B cell (primary cell): ENCODE results near the gene NRF1. TPM values are rescaled to one million over a fixed set of nuclear protein-coding genes. Genes with fewer than 3 reads are reported as not detected.

Experiments used
- ATAC-seq: fragments of 200-7000 bp; cut with Tn5 transposase; one replicate; pipeline ENCODE4 v1.10.0; 2021; ENCODE audit warnings: low read depth, mild to moderate bottlenecking, moderate number of reproducible peaks, moderate library complexity
- CTCF ChIA-PET: fragments of 350-600 bp; sonication (Branson Sonifier 250); formaldehyde crosslinking; loops from one replicate; lab custom pipeline; 2021; ENCODE audit warnings: antibody characterized with exemption, inconsistent platforms; lab: Charles Lee
- POLR2A ChIA-PET: fragments of 350-600 bp; sonication (Branson Sonifier 250); formaldehyde crosslinking; loops from one replicate; lab custom pipeline; 2021; ENCODE audit warnings: antibody characterized with exemption; lab: Charles Lee
- DNase-seq: peaks from one replicate; pipeline ENCODE4 v3.0.0; 2013
- H2AFZ ChIP-seq: 2 replicates; pipeline ENCODE4 v1.6.1; 2012; ENCODE audit warnings: mild to moderate bottlenecking, low read depth, low read length; ENCODE audit not compliant: insufficient read depth, poor library complexity, severe bottlenecking
- H3K27ac ChIP-seq, 2 donors: 1 replicate in 1 of 2; 2 replicates in 1 of 2; pipeline ENCODE4 v1.5.1; 2012 to 2013; ENCODE audit warnings: low read length in 2 of 2, mild to moderate bottlenecking in 2 of 2, moderate library complexity in 1 of 2
- H3K27me3 ChIP-seq, 4 experiments: fragments of 200-600 bp in 1 of 4; sonication (generic) in 1 of 4; replicated peaks in 1 of 4; 1 replicate in 2 of 4; 2 replicates in 2 of 4; pipeline versions ENCODE4 v1.6.1 to v1.7.0; 2013 to 2016; ENCODE audit warnings: low read length in 3 of 4, mild to moderate bottlenecking in 2 of 4, mixed read lengths in 1 of 4, moderate library complexity in 1 of 4; ENCODE audit not compliant: insufficient read depth in 4 of 4, control insufficient read depth in 3 of 4; ENCODE audit errors: control extremely low read depth in 1 of 4
- H3K36me3 ChIP-seq, 2 experiments: replicated peaks in 1 of 2; 1 replicate in 1 of 2; 2 replicates in 1 of 2; pipeline versions ENCODE4 v1.6.1 to v1.7.1; 2013; ENCODE audit warnings: low read length in 1 of 2; ENCODE audit not compliant: insufficient read depth in 2 of 2, control insufficient read depth in 1 of 2; ENCODE audit errors: control extremely low read depth in 1 of 2, extremely low read depth in 1 of 2
- H3K4me1 ChIP-seq, 2 donors: fragments of 200-600 bp in 1 of 2; sonication (generic) in 1 of 2; 1 replicate in 1 of 2; 2 replicates in 1 of 2; pipeline versions ENCODE4 v1.5.1 to v1.6.1; 2013 to 2017; ENCODE audit warnings: low read length in 2 of 2; ENCODE audit not compliant: control insufficient read depth in 2 of 2, insufficient read depth in 2 of 2
- H3K4me2 ChIP-seq: replicated peaks from 2 replicates; pipeline ENCODE3; 2012; ENCODE audit warnings: mild to moderate bottlenecking, low read depth, low read length; ENCODE audit not compliant: poor library complexity, severe bottlenecking
- H3K4me3 ChIP-seq, 5 experiments: fragments of 200-600 bp in 1 of 5; sonication (generic) in 1 of 5; 1 replicate in 3 of 5; 2 replicates in 2 of 5; pipeline versions ENCODE4 v1.5.1 to v1.7.0; 2011 to 2016; ENCODE audit warnings: low read length in 4 of 5, mild to moderate bottlenecking in 4 of 5, low read depth in 2 of 5, control low read depth in 1 of 5, moderate library complexity in 1 of 5; ENCODE audit not compliant: insufficient read depth in 1 of 5; ENCODE audit errors: control extremely low read depth in 1 of 5, extremely low read depth in 1 of 5
- H3K79me2 ChIP-seq: fragments of 200-600 bp; sonication (generic); one replicate; pipeline ENCODE4 v1.6.0; 2016; ENCODE audit warnings: low read length; ENCODE audit not compliant: control insufficient read depth, insufficient read depth
- H3K9ac ChIP-seq: fragments of 200-600 bp; sonication (generic); 2 replicates; pipeline ENCODE4 v1.6.1; 2017; ENCODE audit warnings: mild to moderate bottlenecking, low read length, moderate library complexity
- H3K9me3 ChIP-seq, 3 donors: one replicate each; pipeline versions ENCODE4 v1.6.1 to v1.7.1; 2013; ENCODE audit warnings: low read length in 2 of 3; ENCODE audit not compliant: control insufficient read depth in 2 of 3, insufficient read depth in 1 of 3; ENCODE audit errors: control extremely low read depth in 1 of 3
- H4K20me1 ChIP-seq: 2 replicates; pipeline ENCODE4 v1.6.0; 2012; ENCODE audit warnings: mild to moderate bottlenecking, low read length; ENCODE audit not compliant: insufficient read depth, control insufficient read depth, poor library complexity, severe bottlenecking
- H3K27ac Mint-ChIP-seq: one replicate; pipeline ENCODE4 v1.8.0; 2021; ENCODE audit warnings: mixed read lengths
- H3K27me3 Mint-ChIP-seq: one replicate; pipeline ENCODE4 v1.8.0; 2021; ENCODE audit warnings: mixed read lengths
- H3K4me1 Mint-ChIP-seq: one replicate; pipeline ENCODE4 v1.8.0; 2021; ENCODE audit warnings: mixed read lengths
- H3K4me3 Mint-ChIP-seq: one replicate; pipeline ENCODE4 v1.8.0; 2021; ENCODE audit warnings: mixed read lengths
- H3K9me3 Mint-ChIP-seq: one replicate; pipeline ENCODE4 v1.8.0; 2022; ENCODE audit warnings: mixed read lengths; ENCODE audit not compliant: insufficient read depth
- CTCF ChIP-seq: fragments of 200-600 bp; IDR thresholded peaks from one replicate; pipeline ENCODE4 v1.8.0; 2022; ENCODE audit warnings: antibody characterized with exemption, mild to moderate bottlenecking
- EZH2 ChIP-seq: IDR thresholded peaks from 2 replicates; pipeline ENCODE4 v1.6.1; 2012; ENCODE audit warnings: borderline replicate concordance, low read depth, mild to moderate bottlenecking, moderate library complexity, low read length; ENCODE audit not compliant: insufficient read depth, poor library complexity, severe bottlenecking
- WGBS: methylation state at CpG from one replicate; pipeline ENCODE4 v1.1.5; 2013; ENCODE audit warnings: missing lambda C conversion rate; ENCODE audit not compliant: insufficient coverage; 5-methylcytosine and 5-hydroxymethylcytosine counted together
- intact Hi-C: fragments of 100-400 bp; cut with micrococcal nuclease; formaldehyde crosslinking; loops from one replicate; pipeline ENCODE4 v1.10.0; 2022
- polyA plus RNA-seq: library from polyadenylated mRNA; depleted of rRNA; stranded (reverse); fragments of >200 nt; gene quantifications from 2 replicates; pipeline ENCODE4 v1.2.3, GENCODE V29; 2012
- total RNA-seq, 2 donors: library from RNA; stranded (reverse); fragments of 120-200 nt in 1 of 2; gene quantifications; 1 replicate in 1 of 2; 2 replicates in 1 of 2; pipeline versions ENCODE4 v1.2.3 to v1.2.4, GENCODE V29; 2013 to 2022

Gene NRF1
- total and polyA plus RNA-seq, 2 donors (not counting 1 experiment from before 2014, with no cell fraction given): 19.6 to 53.0 TPM

GRCh38 chr7:129799350-129799955, 187.9 kb downstream of the NRF1 start:
- Histone ChIP-seq H3K4me3 (no peak overlapping the region), H3K27me3 (no peaks in the 10 kb centered on the region), H4K20me1 (no peaks in the 10 kb centered on the region), H3K4me2 (no peak overlapping the region), H3K27ac (no peak overlapping the region), H3K36me3 (no peaks in the 10 kb centered on the region), H3K9ac (no peak overlapping the region), H2AFZ (no peak overlapping the region), H3K79me2 (no peaks in the 10 kb centered on the region), H3K4me1 (no peaks in the 10 kb centered on the region), H3K9me3 (no peaks in the 10 kb centered on the region)
- WGBS: 82% methylated on average over 10 of the region's 13 CpGs
- CTCF ChIA-PET: no interaction called here
- TF ChIP-seq CTCF (no peak), EZH2 (no peak)
- no peak overlapping the region for H3K27ac Mint-ChIP-seq
- DNase-seq: no peak
- no peak overlapping the region for H3K4me3 Mint-ChIP-seq
- H3K9me3 Mint-ChIP-seq: no peaks in the 10 kb centered on the region
- ATAC-seq: no peak
- intact Hi-C loops: no loop called here
- no peaks in the 10 kb centered on the region for H3K4me1 Mint-ChIP-seq
- H3K27me3 Mint-ChIP-seq: peaks cover 13% of the 10 kb centered on the region
- POLR2A ChIA-PET: no interaction called here

GRCh38 chr7:129800901-129801300, 189.4 kb downstream of the NRF1 start:
- Histone ChIP-seq H3K4me3 (no peak overlapping the region), H2AFZ (no peak overlapping the region), H3K4me1 (no peaks in the 10 kb centered on the region), H3K4me2 (no peak overlapping the region), H3K9me3 (no peaks in the 10 kb centered on the region), H3K27me3 (no peaks in the 10 kb centered on the region), H4K20me1 (no peaks in the 10 kb centered on the region), H3K27ac (no peak overlapping the region), H3K9ac (no peak overlapping the region), H3K36me3 (no peaks in the 10 kb centered on the region), H3K79me2 (no peaks in the 10 kb centered on the region)
- H3K27ac Mint-ChIP-seq: no peak overlapping the region
- 92% methylated on average over 3 of the region's 7 CpGs for WGBS
- no peaks in the 10 kb centered on the region for H3K9me3 Mint-ChIP-seq
- no peaks in the 10 kb centered on the region for H3K4me1 Mint-ChIP-seq
- H3K27me3 Mint-ChIP-seq: peaks cover 13% of the 10 kb centered on the region
- no peak for DNase-seq
- H3K4me3 Mint-ChIP-seq: no peak overlapping the region
- ChIA-PET POLR2A (no interaction called here), CTCF (no interaction called here)
- no peak for ATAC-seq
- intact Hi-C loops: no loop called here
- TF ChIP-seq EZH2 (no peak), CTCF (no peak)
